HepG2 (cell line): ENCODE measurements around the gene FANCE. TPM values are rescaled to one million over a fixed set of nuclear protein-coding genes. Genes with fewer than 3 reads are reported as not detected.
A peak's percentile ranks its signal among the peaks of the same experiment; 100 is the strongest.

Source experiments
- ARID5B ChIP-seq: IDR thresholded peaks from 2 replicates; pipeline ENCODE4 v1.4.0; 2020; ENCODE audit warnings: mild to moderate bottlenecking, missing genetic modification reagents
- KLF12 ChIP-seq: sonication (generic); formaldehyde crosslinking; IDR thresholded peaks from 2 replicates; pipeline ENCODE4 v1.4.0; 2020; ENCODE audit warnings: missing genetic modification reagents, borderline replicate concordance
- MED8 ChIP-seq: sonication (generic); formaldehyde crosslinking; IDR thresholded peaks from 2 replicates; pipeline ENCODE4 v1.8.1; 2023; ENCODE audit warnings: mild to moderate bottlenecking, missing genetic modification reagents; ENCODE audit not compliant: insufficient replicate concordance
- MEIS1 ChIP-seq: sonication (generic); formaldehyde crosslinking; IDR thresholded peaks from 2 replicates; pipeline ENCODE4 v1.9.0; 2021; ENCODE audit warnings: mild to moderate bottlenecking, missing genetic modification reagents, moderate library complexity, borderline replicate concordance
- RXRB ChIP-seq: IDR thresholded peaks from 2 replicates; pipeline ENCODE4 v1.6.1; 2016; ENCODE audit warnings: borderline replicate concordance, missing genetic modification reagents, missing compliant biosample characterization
- SALL1 ChIP-seq: sonication (generic); formaldehyde crosslinking; IDR thresholded peaks from 2 replicates; pipeline ENCODE4 v1.8.0; 2022; ENCODE audit warnings: mild to moderate bottlenecking, missing genetic modification reagents
- ZFP37 ChIP-seq: sonication (generic); formaldehyde crosslinking; IDR thresholded peaks from 2 replicates; pipeline ENCODE4 v1.4.0; 2020; ENCODE audit warnings: missing genetic modification reagents, borderline replicate concordance
- ZNF30 ChIP-seq: sonication (generic); formaldehyde crosslinking; IDR thresholded peaks from 2 replicates; pipeline ENCODE4 v1.5.0; 2020; ENCODE audit warnings: mild to moderate bottlenecking, missing genetic modification reagents
- ZNF879 ChIP-seq: sonication (generic); formaldehyde crosslinking; IDR thresholded peaks from 2 replicates; pipeline ENCODE4 v1.8.1; 2023; ENCODE audit warnings: missing genetic modification reagents
- polyA plus RNA-seq, 8 experiments: library from polyadenylated mRNA; depleted of rRNA in 3 of 8; stranded (reverse) in 7 of 8; unstranded in 1 of 8; fragments of >200 nt; fragmentation: Illumina TruSeq in 4 of 8; extraction: Trizol in 4 of 8; gene quantifications; 2 replicates each; pipeline versions ENCODE4 v1.2.1 to v1.2.3, GENCODE V29; 2011 to 2016; ENCODE audit warnings: low read depth in 4 of 8, missing spikeins in 1 of 8, mixed read lengths in 1 of 8; ENCODE audit not compliant: insufficient read depth in 1 of 8
- total RNA-seq, 5 experiments: library from RNA; depleted of rRNA; stranded (reverse); fragments of >200 nt; fragmentation: Illumina TruSeq; extraction: Trizol; gene quantifications; 2 replicates each; pipeline ENCODE4 v1.2.3, GENCODE V29; 2016; ENCODE audit warnings: low read depth in 1 of 5
- TF ChIP-seq, protein P1 (sequence below): sonication (generic); formaldehyde crosslinking; IDR thresholded peaks from 2 replicates; pipeline ENCODE4 v1.5.1; 2020; ENCODE audit warnings: mild to moderate bottlenecking, missing genetic modification reagents, moderate library complexity

FANCE gene
- total and polyA plus RNA-seq, 2 of the 13 experiments (the other 11 are each of a cell fraction or from before 2014, with no cell fraction given) = 7.1 to 11.2 TPM

DNA sequence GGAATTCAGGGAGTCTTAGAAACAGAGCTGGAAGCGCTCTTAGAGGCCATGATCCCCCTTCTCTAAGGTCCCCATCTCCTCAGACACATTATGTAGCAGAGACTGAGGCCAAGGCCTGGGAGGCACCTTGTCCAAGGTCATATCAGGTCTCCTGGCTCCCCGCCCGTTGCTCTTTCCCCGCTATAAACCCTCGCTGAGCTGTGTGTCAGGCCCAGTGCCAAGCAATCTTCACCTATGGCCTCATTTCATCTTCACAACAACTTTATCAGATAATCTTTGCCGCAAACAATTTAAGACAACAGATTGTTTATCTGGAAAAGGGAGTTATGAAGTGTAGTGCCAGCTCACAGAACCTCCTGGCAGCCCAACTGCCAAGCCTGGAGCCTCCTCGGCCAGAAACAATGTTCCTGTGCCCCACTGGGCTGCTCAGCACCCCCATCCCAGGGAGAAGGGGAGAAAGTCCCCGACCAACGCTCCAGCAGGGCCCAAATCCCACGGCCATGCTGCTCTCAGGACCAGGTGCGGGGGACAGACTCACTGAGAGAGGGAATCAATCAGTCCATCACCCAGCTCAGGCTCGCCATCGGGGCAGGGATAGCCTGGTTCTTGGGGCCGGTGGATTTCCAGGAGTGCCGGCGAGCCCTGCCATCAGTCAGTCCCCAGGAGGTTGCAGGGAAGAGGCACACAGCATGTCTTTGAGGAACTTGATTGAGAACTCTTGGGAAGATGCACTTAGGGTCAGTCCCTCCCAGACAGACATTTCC lies 16.9 kb upstream of the FANCE start (continued):
- TF ChIP-seq ARID5B (CRISPR knock-in tag) = peak; percentile 50; the same call in 1 of the 2 replicates
- TF ChIP-seq KLF12 = no peak
- peak; percentile 78 for TF ChIP-seq RXRB
- no peak for TF ChIP-seq MEIS1 (CRISPR knock-in tag)
- TF ChIP-seq ZNF30 (CRISPR knock-in tag) = no peak
- peak; percentile 44; the same call in 1 of the 2 replicates for TF ChIP-seq SALL1 (CRISPR knock-in tag)
- TF ChIP-seq MED8 (CRISPR knock-in tag) = no peak
- TF ChIP-seq, protein P1, sequence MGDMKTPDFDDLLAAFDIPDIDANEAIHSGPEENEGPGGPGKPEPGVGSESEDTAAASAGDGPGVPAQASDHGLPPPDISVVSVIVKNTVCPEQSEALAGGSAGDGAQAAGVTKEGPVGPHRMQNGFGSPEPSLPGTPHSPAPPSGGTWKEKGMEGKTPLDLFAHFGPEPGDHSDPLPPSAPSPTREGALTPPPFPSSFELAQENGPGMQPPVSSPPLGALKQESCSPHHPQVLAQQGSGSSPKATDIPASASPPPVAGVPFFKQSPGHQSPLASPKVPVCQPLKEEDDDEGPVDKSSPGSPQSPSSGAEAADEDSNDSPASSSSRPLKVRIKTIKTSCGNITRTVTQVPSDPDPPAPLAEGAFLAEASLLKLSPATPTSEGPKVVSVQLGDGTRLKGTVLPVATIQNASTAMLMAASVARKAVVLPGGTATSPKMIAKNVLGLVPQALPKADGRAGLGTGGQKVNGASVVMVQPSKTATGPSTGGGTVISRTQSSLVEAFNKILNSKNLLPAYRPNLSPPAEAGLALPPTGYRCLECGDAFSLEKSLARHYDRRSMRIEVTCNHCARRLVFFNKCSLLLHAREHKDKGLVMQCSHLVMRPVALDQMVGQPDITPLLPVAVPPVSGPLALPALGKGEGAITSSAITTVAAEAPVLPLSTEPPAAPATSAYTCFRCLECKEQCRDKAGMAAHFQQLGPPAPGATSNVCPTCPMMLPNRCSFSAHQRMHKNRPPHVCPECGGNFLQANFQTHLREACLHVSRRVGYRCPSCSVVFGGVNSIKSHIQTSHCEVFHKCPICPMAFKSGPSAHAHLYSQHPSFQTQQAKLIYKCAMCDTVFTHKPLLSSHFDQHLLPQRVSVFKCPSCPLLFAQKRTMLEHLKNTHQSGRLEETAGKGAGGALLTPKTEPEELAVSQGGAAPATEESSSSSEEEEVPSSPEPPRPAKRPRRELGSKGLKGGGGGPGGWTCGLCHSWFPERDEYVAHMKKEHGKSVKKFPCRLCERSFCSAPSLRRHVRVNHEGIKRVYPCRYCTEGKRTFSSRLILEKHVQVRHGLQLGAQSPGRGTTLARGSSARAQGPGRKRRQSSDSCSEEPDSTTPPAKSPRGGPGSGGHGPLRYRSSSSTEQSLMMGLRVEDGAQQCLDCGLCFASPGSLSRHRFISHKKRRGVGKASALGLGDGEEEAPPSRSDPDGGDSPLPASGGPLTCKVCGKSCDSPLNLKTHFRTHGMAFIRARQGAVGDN (CRISPR knock-in tag) = peak; percentile 33; the same call in 1 of the 2 replicates
- TF ChIP-seq ZNF879 (CRISPR knock-in tag) = no peak
- no peak for TF ChIP-seq ZFP37
